COLO829 (cell line): Measurements from ENCODE around the gene RHEBL1.
A peak's percentile ranks its signal among the peaks of the same experiment; 100 is the strongest.
"Not testable (repeated sequence)": the region's sequence is repeated elsewhere in the genome, so short reads cannot be mapped to it uniquely, and the experiment has no call there.

ENCODE experiments used
- DNase-seq: peaks from one replicate; pipeline ENCODE4 v3.0.0; 2012; ENCODE audit warnings: low spot score

Gene RHEBL1

GRCh38 chr12:49089821-49090773 is 20.3 kb upstream of the RHEBL1 start:
- no peak for DNase-seq

- no peak for DNase-seq
Measured at GRCh38 chr12:49088932-49089330, 19.2 kb upstream of the RHEBL1 start.

GRCh38 chr12:49088150-49088931 is 18.6 kb upstream of the RHEBL1 start:
- peak; percentile 93 for DNase-seq

GRCh38 chr12:49086116-49086515 is 16.3 kb upstream of the RHEBL1 start:
- no peak for DNase-seq

GRCh38 chr12:49084438-49084837 is 14.7 kb upstream of the RHEBL1 start:
- DNase-seq: no peak

GRCh38 chr12:49079793-49080192 is 10.0 kb upstream of the RHEBL1 start:
- DNase-seq: no peak

- DNase-seq: no peak
Measured at GRCh38 chr12:49070971-49071370, 1.2 kb upstream of the RHEBL1 start.

GRCh38 chr12:49068879-49069506 is 786 bp downstream of the RHEBL1 start:
- DNase-seq: no peak

GRCh38 chr12:49066120-49066519 is 3.7 kb downstream of the RHEBL1 start:
- DNase-seq: no peak

- DNase-seq: no peak
Measured at GRCh38 chr12:49064767-49065152, 5.0 kb downstream of the RHEBL1 start.

GRCh38 chr12:49061916-49062315 is 7.9 kb downstream of the RHEBL1 start:
- DNase-seq: not testable (repeated sequence)

- DNase-seq: no peak
Measured at GRCh38 chr12:49061157-49061650, 8.6 kb downstream of the RHEBL1 start.

- peak; percentile 96 for DNase-seq
Measured at GRCh38 chr12:49060237-49061156, 9.3 kb downstream of the RHEBL1 start, which contains the start of gene KMT2D. KMT2D (minus strand) TSS chr12:49060794; CDS start chr12:49055324, 5,470 bp downstream.

GRCh38 chr12:49059299-49060171 is 10.2 kb downstream of the RHEBL1 start:
- peak; percentile 54 for DNase-seq

GRCh38 chr12:49059045-49059298 is 10.8 kb downstream of the RHEBL1 start:
- no peak for DNase-seq

GRCh38 chr12:49058366-49059044 is 11.3 kb downstream of the RHEBL1 start:
- no peak for DNase-seq

- no peak for DNase-seq
Measured at GRCh38 chr12:49057888-49058287, 11.9 kb downstream of the RHEBL1 start.

- DNase-seq: peak; percentile 96
Measured at GRCh38 chr12:49055978-49056754, 13.6 kb downstream of the RHEBL1 start.

GRCh38 chr12:49055092-49055491 is 14.7 kb downstream of the RHEBL1 start:
- DNase-seq: no peak
